Effector memory CD4-positive, alpha-beta T cell (primary cell): ENCODE results near the gene APP.

Experiments
- DNase-seq, 3 donors: peaks; one replicate each; pipeline ENCODE4 v3.0.0-alpha.2; 2020
- H3K27ac ChIP-seq: 2 replicates; pipeline ENCODE4 v1.7.0; 2013; ENCODE audit warnings: mild to moderate bottlenecking, low read length, moderate library complexity; ENCODE audit not compliant: insufficient read depth, poor library complexity, severe bottlenecking
- H3K27me3 ChIP-seq: replicated peaks from 2 replicates; pipeline ENCODE4 v1.7.0; 2013; ENCODE audit warnings: mild to moderate bottlenecking, low read length; ENCODE audit not compliant: insufficient read depth, control insufficient read depth, poor library complexity, severe bottlenecking
- H3K36me3 ChIP-seq: 2 replicates; pipeline ENCODE4 v1.7.0; 2013; ENCODE audit warnings: mild to moderate bottlenecking, low read length, moderate library complexity; ENCODE audit not compliant: control insufficient read depth, insufficient read depth
- H3K4me1 ChIP-seq: 2 replicates; pipeline ENCODE4 v1.7.0; 2013; ENCODE audit warnings: low read length, mild to moderate bottlenecking; ENCODE audit not compliant: control insufficient read depth, insufficient read depth, poor library complexity, severe bottlenecking
- H3K4me3 ChIP-seq: 2 replicates; pipeline ENCODE4 v1.7.0; 2013; ENCODE audit warnings: low read length, low read depth, mild to moderate bottlenecking; ENCODE audit not compliant: insufficient read depth, poor library complexity, severe bottlenecking
- H3K9me3 ChIP-seq: 2 replicates; pipeline ENCODE4 v1.7.0; 2013; ENCODE audit warnings: mild to moderate bottlenecking, low read length, moderate library complexity; ENCODE audit not compliant: control insufficient read depth
- total RNA-seq, 3 donors: gene quantifications; one replicate each; lab custom pipeline; 2026; lab: John Stamatoyannopoulos, UW

The APP gene
- total RNA-seq = 20.6 to 57.8 (median 29.6) reads per million in 3 donors

- DNase-seq = peak; percentile 61 to 73 (median 68)
- Histone ChIP-seq H3K4me1 (no peaks in the 10 kb centered on the region), H3K27ac (peak within 1 kb of the TSS; percentile 40)
Observed at GRCh38 chr21:26170471-26171257, at the start of gene APP. Gene APP (minus strand): TSS chr21:26170770. CDS start chr21:26170620, 150 bp downstream.

GRCh38 chr21:26212220-26212619 is 41.6 kb upstream of the APP start:
- H3K4me3 ChIP-seq = no peak overlapping the region
- DNase-seq = no peak
- H3K27ac ChIP-seq = no peak overlapping the region
- no peaks in the 10 kb centered on the region for H3K9me3 ChIP-seq
- no peaks in the 10 kb centered on the region for H3K4me1 ChIP-seq
- no peaks in the 10 kb centered on the region for H3K27me3 ChIP-seq
- no peaks in the 10 kb centered on the region for H3K36me3 ChIP-seq

More at GRCh38 chr21:26170471-26171257, at the start of gene APP:
- H3K9me3 ChIP-seq = no peaks in the 10 kb centered on the region
- peak within 1 kb of the TSS; percentile 91 for H3K4me3 ChIP-seq
- H3K27me3 ChIP-seq = no peaks in the 10 kb centered on the region
- H3K36me3 ChIP-seq = no peaks in the 10 kb centered on the region

GRCh38 chr21:26210614-26211013 is 40.0 kb upstream of the APP start:
- no peaks in the 10 kb centered on the region for H3K4me1 ChIP-seq
- H3K27me3 ChIP-seq = no peaks in the 10 kb centered on the region
- H3K4me3 ChIP-seq = no peak overlapping the region
- no peak for DNase-seq
- no peak overlapping the region for H3K27ac ChIP-seq
- no peaks in the 10 kb centered on the region for H3K36me3 ChIP-seq
- H3K9me3 ChIP-seq = no peaks in the 10 kb centered on the region

GRCh38 chr21:26207021-26207420 is 36.5 kb upstream of the APP start:
- Histone ChIP-seq H3K27ac (no peak overlapping the region), H3K27me3 (no peaks in the 10 kb centered on the region), H3K4me3 (no peak overlapping the region), H3K4me1 (no peaks in the 10 kb centered on the region), H3K9me3 (no peaks in the 10 kb centered on the region), H3K36me3 (no peaks in the 10 kb centered on the region)
- no peak for DNase-seq

- DNase-seq = no peak
- H3K27ac ChIP-seq = no peak overlapping the region
- H3K36me3 ChIP-seq = no peaks in the 10 kb centered on the region
Observed at GRCh38 chr21:26199456-26199855, 28.9 kb upstream of the APP start.

GRCh38 chr21:26195708-26196107 is 25.1 kb upstream of the APP start:
- Histone ChIP-seq H3K4me3 (no peak overlapping the region), H3K36me3 (no peaks in the 10 kb centered on the region), H3K4me1 (no peaks in the 10 kb centered on the region), H3K27ac (no peak overlapping the region), H3K27me3 (no peaks in the 10 kb centered on the region), H3K9me3 (no peaks in the 10 kb centered on the region)
- DNase-seq = no peak

More at GRCh38 chr21:26199456-26199855, 28.9 kb upstream of the APP start:
- no peaks in the 10 kb centered on the region for H3K9me3 ChIP-seq
- no peak overlapping the region for H3K4me3 ChIP-seq
- no peaks in the 10 kb centered on the region for H3K27me3 ChIP-seq
- no peaks in the 10 kb centered on the region for H3K4me1 ChIP-seq

- DNase-seq = no peak
- Histone ChIP-seq H3K4me3 (no peak overlapping the region), H3K27me3 (no peaks in the 10 kb centered on the region), H3K27ac (no peak overlapping the region), H3K36me3 (no peaks in the 10 kb centered on the region), H3K4me1 (no peaks in the 10 kb centered on the region), H3K9me3 (no peaks in the 10 kb centered on the region)
Observed at GRCh38 chr21:26194811-26195251, 24.3 kb upstream of the APP start.

- Histone ChIP-seq H3K27me3 (no peaks in the 10 kb centered on the region), H3K27ac (no peak overlapping the region), H3K36me3 (no peaks in the 10 kb centered on the region), H3K4me3 (no peak overlapping the region), H3K9me3 (no peaks in the 10 kb centered on the region), H3K4me1 (no peaks in the 10 kb centered on the region)
- no peak for DNase-seq
Observed at GRCh38 chr21:26194326-26194725, 23.8 kb upstream of the APP start.

- no peak overlapping the region for H3K27ac ChIP-seq
- no peak for DNase-seq
- H3K36me3 ChIP-seq = no peaks in the 10 kb centered on the region
- no peaks in the 10 kb centered on the region for H3K4me1 ChIP-seq
- H3K27me3 ChIP-seq = no peaks in the 10 kb centered on the region
- no peaks in the 10 kb centered on the region for H3K9me3 ChIP-seq
- no peak overlapping the region for H3K4me3 ChIP-seq
Observed at GRCh38 chr21:26191609-26192008, 21.0 kb upstream of the APP start.

GRCh38 chr21:26188422-26188821 is 17.9 kb upstream of the APP start:
- H3K27me3 ChIP-seq = no peaks in the 10 kb centered on the region
- no peaks in the 10 kb centered on the region for H3K36me3 ChIP-seq
- no peaks in the 10 kb centered on the region for H3K9me3 ChIP-seq
- H3K4me1 ChIP-seq = no peaks in the 10 kb centered on the region
- H3K27ac ChIP-seq = no peak overlapping the region
- DNase-seq = no peak
- H3K4me3 ChIP-seq = no peak overlapping the region
